Mesendoderm (in vitro differentiated cells): ENCODE results near the gene NIPSNAP2.
"Not testable (repeated sequence)": the region's sequence is repeated elsewhere in the genome, so short reads cannot be mapped to it uniquely, and the experiment has no call there.

ENCODE experiments used
- DNase-seq: peaks from one replicate; pipeline ENCODE4 v3.0.0; 2013
- H2AK5ac ChIP-seq: 2 replicates; pipeline ENCODE4 v1.6.1; 2013; ENCODE audit warnings: low read length, inconsistent platforms
- H2BK120ac ChIP-seq: 2 replicates; pipeline ENCODE4 v1.6.1; 2013; ENCODE audit warnings: low read depth, mild to moderate bottlenecking, low read length, moderate library complexity, mixed read lengths
- H2BK15ac ChIP-seq: replicated peaks from 2 replicates; pipeline ENCODE4 v1.6.1; 2013; ENCODE audit warnings: low read depth, mild to moderate bottlenecking, moderate library complexity
- H2BK5ac ChIP-seq: 2 replicates; pipeline ENCODE4 v1.6.1; 2013; ENCODE audit warnings: low read length, inconsistent platforms
- H3K18ac ChIP-seq: 2 replicates; pipeline ENCODE4 v1.6.1; 2013; ENCODE audit warnings: mild to moderate bottlenecking, low read length, mixed read lengths
- H3K23ac ChIP-seq: one replicate; pipeline ENCODE4 v1.6.1; 2013; ENCODE audit warnings: low read length
- H3K27ac ChIP-seq: 2 replicates; pipeline ENCODE4 v1.5.1; 2013; ENCODE audit warnings: low read depth, mild to moderate bottlenecking, inconsistent platforms, low read length, moderate library complexity
- H3K27me3 ChIP-seq: 2 replicates; pipeline ENCODE4 v1.6.1; 2013; ENCODE audit warnings: low read length, control low read depth, mild to moderate bottlenecking, inconsistent platforms; ENCODE audit not compliant: insufficient read depth, poor library complexity
- H3K36me3 ChIP-seq: 2 replicates; pipeline ENCODE4 v1.6.1; 2013; ENCODE audit warnings: low read length, inconsistent platforms; ENCODE audit not compliant: control insufficient read depth, insufficient read depth
- H3K4ac ChIP-seq: one replicate; pipeline ENCODE4 v1.6.1; 2013; ENCODE audit warnings: low read depth, mild to moderate bottlenecking, low read length, moderate library complexity
- H3K4me1 ChIP-seq: 2 replicates; pipeline ENCODE4 v1.6.1; 2013; ENCODE audit warnings: low read depth, low read length, inconsistent platforms; ENCODE audit not compliant: control insufficient read depth
- H3K4me2 ChIP-seq: 2 replicates; pipeline ENCODE4 v1.6.1; 2013; ENCODE audit warnings: low read length
- H3K4me3 ChIP-seq: 2 replicates; pipeline ENCODE4 v1.5.1; 2013; ENCODE audit warnings: mild to moderate bottlenecking, low read length
- H3K56ac ChIP-seq: one replicate; pipeline ENCODE4 v1.6.1; 2013; ENCODE audit warnings: low read length
- H3K79me1 ChIP-seq: 2 replicates; pipeline ENCODE4 v1.6.1; 2013; ENCODE audit warnings: low read length, inconsistent platforms
- H3K79me2 ChIP-seq: 2 replicates; pipeline ENCODE4 v1.6.1; 2013; ENCODE audit warnings: mild to moderate bottlenecking, low read length; ENCODE audit not compliant: control insufficient read depth, insufficient read depth
- H3K9ac ChIP-seq: 2 replicates; pipeline ENCODE4 v1.6.1; 2013; ENCODE audit warnings: low read length, inconsistent platforms
- H4K5ac ChIP-seq: one replicate; pipeline ENCODE4 v1.6.1; 2013; ENCODE audit warnings: low read length
- H4K8ac ChIP-seq: one replicate; pipeline ENCODE4 v1.6.1; 2013; ENCODE audit warnings: low read depth, mild to moderate bottlenecking, control low read depth, low read length, moderate library complexity
- WGBS: extraction: QIAGEN DNeasy Blood & Tissue Kit; methylation state at CpG from one replicate; pipeline ENCODE4 v1.1.7; 2013; ENCODE audit warnings: low lambda C conversion rate, missing lambda C conversion rate; ENCODE audit not compliant: insufficient coverage; ENCODE audit errors: extremely low coverage; 5-methylcytosine and 5-hydroxymethylcytosine counted together

The NIPSNAP2 gene

GRCh38 chr7:55946545-55946944 lies 17.8 kb upstream of the NIPSNAP2 start:
- Histone ChIP-seq H3K4ac (no peak overlapping the region), H3K18ac (no peak overlapping the region), H2AK5ac (no peak overlapping the region), H4K5ac (no peak overlapping the region), H3K23ac (no peak overlapping the region), H3K4me2 (no peak overlapping the region), H2BK5ac (no peak overlapping the region), H3K79me2 (no peaks in the 10 kb centered on the region), H3K27ac (no peak overlapping the region), H3K36me3 (no peaks in the 10 kb centered on the region), H3K4me1 (no peaks in the 10 kb centered on the region), H3K4me3 (no peak overlapping the region), H3K9ac (no peak overlapping the region), H4K8ac (no peak overlapping the region), H3K27me3 (no peaks in the 10 kb centered on the region), H2BK15ac (no peak overlapping the region), H3K79me1 (no peaks in the 10 kb centered on the region), H3K56ac (no peak overlapping the region), H2BK120ac (no peak overlapping the region)
- no CpG with 5 or more reads among the region's 5 CpGs for WGBS
- DNase-seq, result no peak

- Histone ChIP-seq H2AK5ac (peak within 1 kb of the TSS; percentile 6), H3K36me3 (peaks cover 4% of the 10 kb centered on the region), H3K79me2 (peaks cover 11% of the 10 kb centered on the region), H3K4me2 (peak within 1 kb of the TSS; percentile 74), H3K27me3 (no peaks in the 10 kb centered on the region), H3K4me3 (peak within 1 kb of the TSS; percentile 69), H3K18ac (no peak within 1 kb of the TSS), H3K4ac (peak within 1 kb of the TSS; percentile 63), H3K79me1 (peaks cover 3% of the 10 kb centered on the region), H2BK15ac (no peak within 1 kb of the TSS), H2BK5ac (no peak within 1 kb of the TSS), H4K8ac (peak within 1 kb of the TSS; percentile 41), H4K5ac (no peak within 1 kb of the TSS), H3K9ac (peak within 1 kb of the TSS; percentile 90), H2BK120ac (no peak within 1 kb of the TSS), H3K56ac (peak within 1 kb of the TSS; percentile 94), H3K27ac (no peak within 1 kb of the TSS), H3K4me1 (no peaks in the 10 kb centered on the region), H3K23ac (peak within 1 kb of the TSS; percentile 19)
- no CpG with 5 or more reads among the region's 53 CpGs for WGBS
- DNase-seq, result peak; percentile 96
Observed at GRCh38 chr7:55951637-55952351, 12.6 kb upstream of the NIPSNAP2 start, which contains the start of gene MRPS17. MRPS17 (plus strand) TSS chr7:55951877; CDS start chr7:55953196, 1,319 bp downstream.

- Histone ChIP-seq H3K4me2 (peak overlapping the region; percentile 74), H3K79me2 (peaks cover 11% of the 10 kb centered on the region), H3K56ac (peak overlapping the region; percentile 94), H3K4me3 (peak overlapping the region; percentile 69), H3K9ac (peak overlapping the region; percentile 90), H3K4ac (peak overlapping the region; percentile 63)
- not testable (repeated sequence) for H4K8ac ChIP-seq, H3K23ac ChIP-seq, H3K27ac ChIP-seq, H2AK5ac ChIP-seq, H2BK5ac ChIP-seq, H2BK15ac ChIP-seq, H3K36me3 ChIP-seq, H2BK120ac ChIP-seq, H3K27me3 ChIP-seq, H3K18ac ChIP-seq, H3K79me1 ChIP-seq, DNase-seq, H4K5ac ChIP-seq, H3K4me1 ChIP-seq
- no CpG with 5 or more reads among the region's 19 CpGs for WGBS
Observed at GRCh38 chr7:55952352-55952671, 12.1 kb upstream of the NIPSNAP2 start.

GRCh38 chr7:55953707-55954475 lies 10.5 kb upstream of the NIPSNAP2 start:
- H2BK120ac ChIP-seq, result no peak overlapping the region
- H3K4ac ChIP-seq, result no peak overlapping the region
- H3K4me2 ChIP-seq, result no peak overlapping the region
- no peak overlapping the region for H3K56ac ChIP-seq
- no peak overlapping the region for H4K5ac ChIP-seq
- H3K4me1 ChIP-seq, result no peaks in the 10 kb centered on the region
- no peak overlapping the region for H3K9ac ChIP-seq
- H3K23ac ChIP-seq, result no peak overlapping the region
- H2BK5ac ChIP-seq, result no peak overlapping the region
- H3K79me1 ChIP-seq, result peaks cover 3% of the 10 kb centered on the region
- H3K18ac ChIP-seq, result no peak overlapping the region
- no peak overlapping the region for H3K27ac ChIP-seq
- H3K36me3 ChIP-seq, result peaks cover 4% of the 10 kb centered on the region
- no peak overlapping the region for H3K4me3 ChIP-seq
- H2BK15ac ChIP-seq, result no peak overlapping the region
- H4K8ac ChIP-seq, result no peak overlapping the region
- WGBS, result no CpG with 5 or more reads among the region's 11 CpGs
- H3K79me2 ChIP-seq, result peaks cover 11% of the 10 kb centered on the region
- no peak overlapping the region for H2AK5ac ChIP-seq
- no peak for DNase-seq
- no peaks in the 10 kb centered on the region for H3K27me3 ChIP-seq

- no peak overlapping the region for H3K4me3 ChIP-seq
- WGBS, result no CpG with 5 or more reads among the region's 4 CpGs
- H3K27ac ChIP-seq, result no peak overlapping the region
- no peak overlapping the region for H2BK120ac ChIP-seq
- no peak overlapping the region for H3K4me2 ChIP-seq
- no peak overlapping the region for H3K56ac ChIP-seq
- no peak overlapping the region for H3K9ac ChIP-seq
- no peaks in the 10 kb centered on the region for H3K27me3 ChIP-seq
- no peaks in the 10 kb centered on the region for H3K4me1 ChIP-seq
- no peak for DNase-seq
- peaks cover 4% of the 10 kb centered on the region for H3K36me3 ChIP-seq
- no peak overlapping the region for H2BK15ac ChIP-seq
- H3K79me2 ChIP-seq, result peaks cover 6% of the 10 kb centered on the region
- H3K79me1 ChIP-seq, result peaks cover 3% of the 10 kb centered on the region
- no peak overlapping the region for H3K23ac ChIP-seq
- H4K8ac ChIP-seq, result no peak overlapping the region
- H3K18ac ChIP-seq, result no peak overlapping the region
- H2BK5ac ChIP-seq, result no peak overlapping the region
- H2AK5ac ChIP-seq, result no peak overlapping the region
- H4K5ac ChIP-seq, result no peak overlapping the region
- no peak overlapping the region for H3K4ac ChIP-seq
Observed at GRCh38 chr7:55957190-55957589, 7.2 kb upstream of the NIPSNAP2 start.
